Lung microvascular endothelial cell (primary cell): ENCODE measurements around the gene SMPD1. TPM values are rescaled to one million over a fixed set of nuclear protein-coding genes. Genes with fewer than 3 reads are reported as not detected.
"Not testable (repeated sequence)": the region's sequence is repeated elsewhere in the genome, so short reads cannot be mapped to it uniquely, and the experiment has no call there.

Source experiments
- DNase-seq, 2 donors: peaks; one replicate each; pipeline versions ENCODE4 v3.0.0 to v3.0.0-alpha.2; 2010; ENCODE audit warnings: low read depth in 2 of 2
- total RNA-seq: library from RNA; depleted of rRNA; stranded (reverse); fragments of >200 nt; gene quantifications from 2 replicates; pipeline ENCODE4 v1.2.1, GENCODE V29; 2014

Gene SMPD1
- total RNA-seq, 1 donor from 2014 or later: 20.0 TPM

DNA sequence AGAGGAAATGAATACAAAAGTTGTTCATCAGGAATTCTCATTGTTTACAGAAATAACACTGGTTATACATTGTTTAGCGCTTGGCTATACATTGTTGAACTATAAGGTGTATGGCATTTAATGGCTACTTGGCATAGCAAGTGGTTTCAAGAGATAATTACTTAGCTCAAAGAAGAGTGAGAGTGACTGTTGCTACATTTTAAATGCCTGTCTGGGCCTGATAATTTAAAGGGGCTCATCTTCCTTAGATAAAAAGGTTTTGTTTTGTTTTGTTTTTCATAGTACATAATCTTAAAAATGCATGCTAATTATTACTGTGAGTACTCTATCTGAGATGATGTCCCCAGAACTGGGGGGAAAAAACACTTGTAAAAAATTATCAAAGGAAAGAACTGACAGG is 1.5 kb upstream of the SMPD1 start:
- no peak for DNase-seq

DNA sequence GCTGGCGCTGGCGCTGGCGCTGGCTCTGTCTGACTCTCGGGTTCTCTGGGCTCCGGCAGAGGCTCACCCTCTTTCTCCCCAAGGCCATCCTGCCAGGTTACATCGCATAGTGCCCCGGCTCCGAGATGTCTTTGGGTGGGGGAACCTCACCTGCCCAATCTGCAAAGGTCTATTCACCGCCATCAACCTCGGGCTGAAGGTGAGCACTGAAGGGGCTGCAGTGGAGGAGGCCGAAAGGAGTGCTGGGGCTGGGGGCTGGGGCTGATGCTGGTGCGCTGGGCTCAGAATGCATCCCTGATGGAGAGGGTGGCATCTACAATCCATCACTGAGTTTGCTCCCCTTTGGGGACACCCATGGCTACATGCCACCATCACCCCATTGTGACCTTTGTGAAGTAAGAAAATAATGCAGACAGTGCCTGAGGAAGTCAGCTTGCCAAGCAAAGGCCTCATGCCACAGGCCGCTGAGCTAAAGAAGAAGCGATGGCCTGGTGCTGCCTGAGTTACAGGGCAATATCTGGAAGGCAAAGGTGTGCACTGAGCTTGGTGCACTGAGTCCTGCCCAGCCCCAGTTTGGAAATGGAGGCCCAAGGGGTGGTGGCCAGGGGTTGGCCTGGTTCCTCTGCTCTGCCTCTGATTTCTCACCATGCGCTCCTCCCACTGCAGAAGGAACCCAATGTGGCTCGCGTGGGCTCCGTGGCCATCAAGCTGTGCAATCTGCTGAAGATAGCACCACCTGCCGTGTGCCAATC is 620 bp downstream of the SMPD1 start:
- no peak for DNase-seq

DNA sequence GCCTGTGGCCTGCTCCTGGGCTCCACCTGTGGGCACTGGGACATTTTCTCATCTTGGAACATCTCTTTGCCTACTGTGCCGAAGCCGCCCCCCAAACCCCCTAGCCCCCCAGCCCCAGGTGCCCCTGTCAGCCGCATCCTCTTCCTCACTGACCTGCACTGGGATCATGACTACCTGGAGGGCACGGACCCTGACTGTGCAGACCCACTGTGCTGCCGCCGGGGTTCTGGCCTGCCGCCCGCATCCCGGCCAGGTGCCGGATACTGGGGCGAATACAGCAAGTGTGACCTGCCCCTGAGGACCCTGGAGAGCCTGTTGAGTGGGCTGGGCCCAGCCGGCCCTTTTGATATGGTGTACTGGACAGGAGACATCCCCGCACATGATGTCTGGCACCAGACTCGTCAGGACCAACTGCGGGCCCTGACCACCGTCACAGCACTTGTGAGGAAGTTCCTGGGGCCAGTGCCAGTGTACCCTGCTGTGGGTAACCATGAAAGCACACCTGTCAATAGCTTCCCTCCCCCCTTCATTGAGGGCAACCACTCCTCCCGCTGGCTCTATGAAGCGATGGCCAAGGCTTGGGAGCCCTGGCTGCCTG is 1.4 kb downstream of the SMPD1 start:
- no peak for DNase-seq

DNA sequence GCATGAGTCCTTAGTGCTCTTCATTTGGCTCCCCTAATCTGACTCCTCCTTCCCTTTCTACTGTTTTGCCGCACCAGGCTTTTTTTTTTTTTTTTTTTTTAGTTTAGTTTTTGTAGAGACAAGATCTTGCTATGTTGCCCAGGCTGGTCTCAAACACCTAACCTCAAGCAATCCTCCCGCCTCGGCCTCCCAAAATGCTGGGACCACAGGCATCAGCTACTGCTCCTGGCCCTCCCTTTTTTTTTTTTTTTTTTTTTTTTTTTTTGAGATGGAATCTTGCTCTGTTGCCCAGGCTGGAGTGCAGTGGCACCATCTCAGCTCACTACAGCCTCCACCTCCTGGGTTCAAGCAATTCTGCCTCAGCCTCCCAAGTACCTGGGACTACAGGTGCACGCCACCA is 2.0 kb downstream of the SMPD1 start:
- not testable (repeated sequence) for DNase-seq

DNA sequence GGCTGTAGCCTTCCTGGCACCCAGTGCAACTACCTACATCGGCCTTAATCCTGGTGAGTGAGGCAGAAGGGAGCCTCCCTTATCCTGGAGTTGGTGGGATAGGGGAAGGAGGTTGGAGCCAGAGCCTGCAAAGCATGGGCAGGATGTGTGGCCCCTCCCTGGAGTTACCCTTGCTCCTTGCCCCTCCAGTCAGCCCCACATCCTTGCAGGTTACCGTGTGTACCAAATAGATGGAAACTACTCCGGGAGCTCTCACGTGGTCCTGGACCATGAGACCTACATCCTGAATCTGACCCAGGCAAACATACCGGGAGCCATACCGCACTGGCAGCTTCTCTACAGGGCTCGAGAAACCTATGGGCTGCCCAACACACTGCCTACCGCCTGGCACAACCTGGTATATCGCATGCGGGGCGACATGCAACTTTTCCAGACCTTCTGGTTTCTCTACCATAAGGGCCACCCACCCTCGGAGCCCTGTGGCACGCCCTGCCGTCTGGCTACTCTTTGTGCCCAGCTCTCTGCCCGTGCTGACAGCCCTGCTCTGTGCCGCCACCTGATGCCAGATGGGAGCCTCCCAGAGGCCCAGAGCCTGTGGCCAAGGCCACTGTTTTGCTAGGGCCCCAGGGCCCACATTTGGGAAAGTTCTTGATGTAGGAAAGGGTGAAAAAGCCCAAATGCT is 3.9 kb downstream of the SMPD1 start:
- DNase-seq: no peak

DNA sequence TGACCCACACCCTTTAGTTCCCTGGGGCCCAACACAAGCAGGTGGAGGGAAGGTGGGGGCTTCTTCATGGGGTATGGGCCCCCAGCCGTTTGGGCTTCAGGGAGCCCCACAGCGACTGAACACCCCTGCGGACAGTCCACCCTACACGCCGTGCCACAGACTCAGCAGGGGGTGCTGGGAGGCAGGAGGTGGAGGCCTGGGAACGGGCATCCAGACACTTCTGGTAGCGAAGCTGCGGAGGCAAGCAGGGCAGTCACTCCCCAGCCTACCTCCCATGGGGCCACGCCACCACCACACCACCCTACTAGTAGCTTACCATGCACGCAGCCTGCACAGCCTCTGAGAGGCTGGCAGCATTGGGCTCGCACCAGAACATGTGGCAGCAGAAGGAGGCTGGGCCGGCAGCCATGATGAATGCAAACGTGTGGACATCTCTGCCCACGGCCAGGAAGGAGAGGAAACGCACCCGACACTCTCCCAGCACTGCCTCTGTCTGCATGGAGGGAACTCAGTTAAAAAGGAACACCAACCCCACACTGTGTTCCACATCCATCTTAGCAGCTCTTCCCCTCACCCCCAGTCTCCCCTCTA is 5.3 kb downstream of the SMPD1 start:
- no peak for DNase-seq

DNA sequence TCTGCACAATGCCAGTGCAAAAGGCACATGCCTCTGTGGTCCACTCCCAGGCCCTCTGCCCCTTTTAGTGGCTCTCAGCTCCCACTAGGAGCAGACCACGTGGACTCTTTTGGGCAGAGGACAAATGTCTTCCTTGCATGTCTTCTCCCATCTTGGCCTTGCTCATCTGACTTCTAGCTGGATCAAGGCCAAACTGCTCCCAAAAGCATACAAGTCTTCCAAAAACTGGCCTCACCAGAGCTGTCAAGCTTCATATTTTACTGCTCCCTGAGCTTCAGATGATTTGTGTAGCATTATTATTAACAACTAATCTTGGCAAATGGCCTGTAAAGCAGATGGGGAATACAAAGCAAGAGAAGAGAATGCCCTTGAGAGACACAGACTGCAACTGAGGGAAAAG is 6.9 kb downstream of the SMPD1 start:
- DNase-seq: no peak

DNA sequence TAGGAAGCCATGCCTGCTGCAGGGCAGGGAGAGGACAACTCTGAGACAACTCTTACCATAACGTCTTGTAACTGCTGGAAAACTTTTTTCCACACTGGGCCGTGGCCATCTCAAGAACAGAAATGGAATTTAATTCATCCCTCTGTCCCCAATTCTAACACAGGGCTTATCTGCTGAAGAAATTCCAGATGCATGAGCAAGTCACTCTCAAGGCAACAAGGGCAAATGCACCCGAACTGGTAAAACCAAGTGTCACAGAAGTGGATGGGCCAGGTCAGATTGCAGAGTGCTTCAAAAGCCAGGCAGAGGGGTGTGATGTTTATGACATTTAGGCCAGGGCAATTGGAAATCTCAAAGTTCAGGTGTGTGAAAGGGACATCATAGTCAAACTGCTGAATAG is 7.4 kb downstream of the SMPD1 start:
- no peak for DNase-seq

DNA sequence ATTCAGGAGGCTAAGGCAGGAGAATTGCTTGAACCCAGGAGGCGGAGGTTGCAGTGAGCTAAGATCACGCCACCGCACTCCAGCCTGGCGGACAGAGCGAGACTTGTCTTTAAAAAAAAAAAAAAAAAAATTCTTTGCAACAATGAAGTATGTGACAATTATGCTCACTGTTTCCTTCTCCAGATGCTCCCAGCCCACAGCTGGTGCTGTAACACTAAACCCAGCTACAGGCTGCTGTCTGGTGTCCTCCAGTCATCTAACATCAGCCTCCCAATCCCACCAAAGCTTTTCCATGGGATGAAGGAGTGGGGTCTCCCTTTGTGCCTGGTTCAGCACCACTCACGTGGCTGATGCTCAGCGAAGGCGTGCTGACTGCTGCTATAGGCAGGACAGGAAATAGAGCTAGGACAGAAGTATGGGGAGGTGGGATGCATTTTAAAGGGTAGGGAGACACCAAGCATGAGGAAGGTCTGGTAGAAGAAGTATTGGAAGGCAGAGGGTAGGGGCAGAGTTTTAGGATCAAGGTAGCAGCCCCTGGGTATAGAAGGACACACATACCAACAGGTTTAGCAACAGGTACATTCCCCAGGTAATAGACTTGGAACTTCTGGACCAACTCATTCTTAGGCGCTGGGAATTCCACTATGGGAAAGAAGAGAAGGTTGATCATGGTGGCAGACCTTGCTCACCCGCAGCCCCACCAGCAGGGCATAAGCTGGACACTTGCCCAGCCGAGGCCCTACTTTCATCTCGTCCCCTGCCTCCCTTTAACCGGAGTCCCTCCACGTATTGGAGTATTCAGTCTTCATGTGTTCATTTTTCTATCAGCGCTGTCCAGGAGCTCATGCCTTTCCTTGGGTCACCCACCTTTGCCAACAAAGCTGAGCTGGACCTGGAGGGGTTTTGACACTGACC is 10.4 kb downstream of the SMPD1 start:
- DNase-seq: no peak

DNA sequence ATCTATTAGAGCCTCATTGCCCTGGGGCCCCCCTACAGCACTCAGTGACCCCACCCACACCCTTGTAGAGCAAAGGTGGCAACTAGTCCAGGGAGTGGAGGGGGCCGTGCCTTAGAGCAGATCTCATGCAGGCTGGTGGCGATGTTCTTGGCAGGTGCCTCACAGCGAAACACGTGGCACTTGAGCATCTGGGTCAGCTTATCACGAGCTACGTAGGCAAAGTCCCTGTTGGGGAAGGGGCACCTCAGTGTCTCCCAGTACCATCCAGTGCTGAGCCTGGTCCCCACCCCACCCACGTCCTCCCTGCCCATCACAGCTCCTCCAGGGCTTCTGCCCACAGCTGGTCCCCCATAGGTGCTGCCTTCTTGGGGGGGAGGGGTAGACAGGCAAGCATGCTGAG is 11.2 kb downstream of the SMPD1 start:
- DNase-seq: no peak

DNA sequence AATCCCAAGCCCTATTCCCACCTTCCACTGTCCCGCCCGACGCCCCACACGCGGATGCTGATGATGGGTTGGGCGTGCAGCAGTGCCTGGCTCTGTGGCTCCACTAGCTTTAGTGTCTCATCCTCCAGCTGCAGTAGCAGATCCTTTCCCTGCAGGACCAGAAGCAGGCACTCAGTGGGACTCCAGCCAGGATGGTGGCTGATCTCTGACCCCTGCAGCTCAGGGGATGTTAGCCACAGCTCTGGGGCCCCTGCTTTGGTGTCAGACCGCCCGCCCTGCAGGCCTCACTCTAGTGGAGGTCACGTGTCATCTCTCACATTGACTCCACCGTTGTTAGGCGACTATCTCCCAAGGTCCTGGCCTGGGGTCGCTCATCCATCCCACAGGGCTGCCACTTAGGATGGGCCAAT is 11.8 kb downstream of the SMPD1 start:
- DNase-seq: no peak

DNA sequence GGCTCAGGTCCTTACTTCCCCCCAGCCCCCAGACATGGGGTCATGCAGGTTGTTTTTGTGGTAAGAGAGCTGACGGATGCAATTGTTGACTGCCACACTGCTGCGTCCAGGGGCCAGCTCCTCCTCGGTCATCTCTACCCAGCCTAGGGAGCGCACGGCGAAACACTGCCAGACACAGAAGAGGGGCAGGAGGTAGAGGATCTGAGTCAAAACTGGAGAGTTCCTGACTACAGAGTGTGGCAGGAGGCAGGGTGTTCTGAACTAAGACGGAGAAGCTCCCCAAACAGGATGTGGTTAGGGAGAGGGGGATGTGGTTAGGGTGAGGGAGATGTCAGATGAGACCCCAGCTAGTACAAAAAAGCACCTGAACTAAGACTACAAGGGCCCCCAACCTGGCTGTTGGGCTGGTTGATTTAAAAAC is 12.3 kb downstream of the SMPD1 start:
- peak in 1 of 2 donors; percentile 54 for DNase-seq

DNA sequence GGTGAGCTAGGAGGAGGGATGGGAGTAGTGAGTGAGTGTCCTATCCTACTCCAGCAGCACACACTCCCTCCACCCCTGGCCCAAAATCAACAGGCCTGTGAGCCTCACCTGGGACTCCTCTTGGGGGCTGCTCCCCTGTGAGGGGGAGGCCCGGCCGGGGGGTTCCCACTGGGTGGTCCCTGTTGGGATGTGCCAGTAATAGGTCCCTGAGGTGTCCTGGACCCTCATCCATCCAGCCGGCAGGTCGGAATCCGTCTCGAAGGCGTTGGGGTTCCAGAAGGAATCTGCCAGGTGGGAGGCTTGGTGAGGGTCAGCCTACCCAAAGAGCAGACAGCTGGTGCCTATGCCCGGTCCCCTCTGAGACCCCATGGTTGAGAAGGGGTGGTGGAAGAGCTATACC is 13.3 kb downstream of the SMPD1 start:
- no peak for DNase-seq

DNA sequence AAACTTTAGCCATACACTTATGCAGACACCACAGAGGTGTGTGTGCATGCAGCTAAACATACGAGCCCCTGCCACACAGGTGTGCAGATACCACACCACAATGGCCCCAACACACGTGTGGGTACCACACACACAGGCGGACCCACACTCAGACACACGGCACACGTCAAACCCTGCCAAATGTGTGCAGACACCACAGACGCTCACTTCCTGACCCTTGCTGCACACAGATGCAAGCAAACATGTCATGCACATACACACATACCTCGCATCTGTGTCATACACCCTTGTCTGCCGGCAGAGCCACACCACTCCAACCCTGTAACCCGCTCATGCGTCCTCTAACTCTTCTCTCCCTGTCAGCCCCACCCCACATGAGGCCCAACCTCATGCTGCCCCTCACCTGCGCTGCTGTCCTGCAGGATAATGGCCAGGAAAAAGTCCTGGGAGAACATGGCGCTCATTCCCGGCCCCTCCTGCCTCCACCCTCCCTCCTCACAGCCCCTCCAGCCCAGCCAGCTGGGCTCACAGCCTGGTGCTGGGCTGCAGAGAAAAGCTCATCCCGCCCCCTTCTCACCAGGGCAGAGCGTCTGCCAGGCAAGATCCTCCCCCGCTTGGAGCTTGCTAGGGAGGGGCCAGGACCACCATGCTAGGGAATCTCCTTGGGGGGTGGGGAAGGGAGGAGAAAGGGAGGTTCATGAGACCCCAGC is 14.2 kb downstream of the SMPD1 start:
- DNase-seq: no peak

DNA sequence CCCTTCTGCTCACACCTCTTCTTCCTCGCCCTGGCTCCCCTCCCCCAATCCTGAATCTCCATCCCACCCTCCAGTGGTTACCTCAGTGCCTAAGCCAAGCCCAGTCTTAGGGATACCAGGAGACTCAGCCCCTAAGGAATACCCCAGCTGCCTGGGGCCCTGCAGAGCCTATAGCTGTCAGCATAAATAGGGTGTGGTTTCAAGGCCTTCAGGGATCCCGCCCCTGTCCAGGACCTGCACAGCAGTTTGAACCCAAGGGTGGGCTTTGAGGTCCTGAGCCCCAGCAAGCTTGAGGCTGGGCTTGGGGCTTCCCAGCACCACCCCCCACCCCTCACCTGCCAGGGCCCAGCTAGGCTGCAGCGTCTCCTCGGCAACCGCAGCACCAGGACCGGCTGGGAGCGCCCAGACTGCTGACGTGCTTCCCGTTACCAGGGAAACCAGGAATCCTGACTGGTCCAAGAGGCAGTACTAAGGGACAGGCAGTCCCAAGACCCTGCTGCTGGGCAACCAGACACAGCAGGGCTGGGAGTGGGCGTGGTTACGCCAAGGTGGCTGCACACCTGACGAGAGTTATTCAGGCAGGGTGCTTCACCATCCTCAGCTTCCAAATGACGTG is 14.9 kb downstream of the SMPD1 start:
- no peak for DNase-seq

DNA sequence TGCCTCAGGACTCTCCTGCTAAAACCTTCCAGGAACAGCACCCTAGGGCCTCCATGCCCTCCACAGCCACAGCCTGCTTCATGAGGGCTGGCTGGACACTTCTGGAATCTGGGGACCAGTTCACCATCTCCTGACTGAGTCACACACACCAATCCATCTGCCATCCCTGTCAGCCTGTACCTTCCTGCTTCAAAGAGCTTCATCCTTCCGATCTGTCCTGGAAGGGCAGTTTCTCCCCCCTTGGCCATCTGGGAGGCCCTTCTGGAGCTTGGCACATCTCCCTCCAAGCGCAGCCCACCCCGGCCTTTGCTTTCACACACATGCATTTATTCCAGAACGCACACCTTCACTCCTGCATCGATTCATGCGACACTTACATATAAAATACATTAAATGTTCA is 15.6 kb downstream of the SMPD1 start:
- no peak for DNase-seq

DNA sequence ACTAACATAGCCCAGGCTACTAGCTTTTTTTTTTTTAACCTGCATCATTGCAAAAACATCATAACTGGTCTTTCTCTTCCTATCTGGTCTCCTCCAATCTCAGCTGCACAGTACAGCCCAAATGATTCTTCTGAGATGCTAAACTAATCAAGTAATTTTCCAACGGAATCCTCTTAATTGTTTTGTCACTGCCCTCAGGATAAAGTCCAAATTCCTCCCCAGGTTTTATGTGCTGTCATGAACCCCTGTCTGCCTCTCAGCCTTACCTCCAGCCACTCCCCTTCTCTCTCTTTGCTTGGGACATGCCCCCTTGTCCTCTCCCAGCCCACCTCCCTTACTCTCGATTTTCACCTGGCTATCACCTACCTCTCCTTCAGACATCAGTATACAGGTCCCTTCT is 16.1 kb downstream of the SMPD1 start:
- DNase-seq: no peak

DNA sequence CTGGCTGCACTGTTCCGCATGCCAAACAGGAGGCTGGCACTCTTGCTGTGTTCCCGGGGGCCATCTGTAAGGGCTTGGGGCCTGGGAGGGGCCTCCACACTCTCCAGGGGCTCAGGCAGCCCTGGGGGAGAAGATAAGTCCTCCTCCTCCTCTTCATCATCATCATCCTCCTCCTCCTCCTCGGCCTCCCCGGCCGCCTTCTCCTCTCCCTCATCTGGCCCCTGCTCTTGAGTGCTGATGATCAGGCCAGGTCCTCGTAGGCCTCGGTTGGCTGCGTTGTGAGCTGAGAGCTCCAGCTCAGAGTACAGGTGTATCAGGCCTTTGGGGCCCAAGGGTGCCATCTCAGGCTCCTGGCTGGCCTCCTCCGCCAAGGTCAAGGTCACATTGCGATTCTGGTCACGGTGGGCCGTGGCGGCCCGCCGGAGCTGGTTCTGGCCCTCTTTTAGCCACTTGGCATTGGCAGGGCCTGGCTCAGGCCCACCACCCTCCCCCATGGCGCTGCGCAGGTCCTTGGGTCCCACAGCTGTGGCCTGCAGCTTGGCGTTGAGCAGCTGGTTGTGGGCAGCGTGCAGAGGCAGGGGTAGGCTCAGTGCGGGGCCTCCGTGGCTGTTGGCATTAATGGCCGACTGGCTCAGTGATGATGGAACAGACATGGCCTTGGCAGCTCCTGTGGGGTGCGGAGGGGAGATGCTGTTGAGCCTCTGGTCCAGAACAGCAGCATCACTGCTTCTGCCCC is 20.6 kb downstream of the SMPD1 start:
- no peak for DNase-seq

DNA sequence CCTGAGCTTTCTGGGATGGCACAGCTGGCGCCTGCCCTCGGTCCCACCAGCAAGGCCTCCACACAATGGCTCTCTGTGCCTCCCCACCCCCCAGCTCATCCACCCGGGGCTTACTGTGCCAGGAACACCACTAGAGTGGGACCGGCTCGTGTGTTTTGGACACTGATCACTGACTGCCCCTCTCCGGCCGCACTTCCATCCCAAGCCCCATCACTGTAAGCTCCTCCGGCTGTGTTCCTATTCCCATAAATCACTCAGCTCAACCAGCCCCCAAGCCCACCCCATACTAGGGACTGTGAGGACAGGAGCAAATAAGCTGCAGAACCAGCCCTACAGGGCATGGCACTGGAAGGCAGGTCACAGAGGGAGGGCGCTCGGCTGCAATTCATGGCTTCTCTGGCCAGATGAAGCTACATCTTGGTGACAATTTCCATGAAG is 21.3 kb downstream of the SMPD1 start:
- no peak for DNase-seq

DNA sequence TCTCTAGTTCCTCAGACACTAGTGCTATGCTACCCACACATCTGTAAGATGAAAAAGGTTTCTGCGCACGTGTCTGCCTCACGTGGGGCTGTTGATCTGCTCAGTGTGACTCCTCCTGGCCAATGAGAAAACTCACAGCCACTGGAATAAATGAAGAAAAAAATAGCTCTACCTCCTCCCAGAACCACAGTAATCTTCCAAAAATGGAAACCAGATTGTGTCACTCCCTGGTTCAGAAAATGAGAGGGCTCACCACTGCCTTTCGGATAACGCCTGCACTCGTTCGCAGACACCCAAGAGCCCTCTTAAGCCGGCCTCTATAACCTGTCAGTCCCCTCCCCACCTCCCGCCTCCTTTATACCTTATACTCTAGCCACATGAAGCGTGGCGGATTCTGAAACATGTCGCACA is 23.5 kb downstream of the SMPD1 start:
- no peak for DNase-seq
